IMR-90 (cell line): ENCODE results near the gene PABPN1.
"Not testable (repeated sequence)": the region's sequence is repeated elsewhere in the genome, so short reads cannot be mapped to it uniquely, and the experiment has no call there.

Source experiments
- CEBPB ChIP-seq: IDR thresholded peaks from 2 replicates; pipeline ENCODE4 v1.6.1; 2012; ENCODE audit warnings: low read depth, low read length, improper control_type of control experiment
- CHD1 ChIP-seq: IDR thresholded peaks from 2 replicates; pipeline ENCODE4 v1.6.1; 2012; ENCODE audit warnings: low read depth, low read length, improper control_type of control experiment
- MAZ ChIP-seq: IDR thresholded peaks from 2 replicates; pipeline ENCODE4 v1.6.1; 2012; ENCODE audit warnings: low read depth, mild to moderate bottlenecking, low read length, improper control_type of control experiment, moderate library complexity, borderline replicate concordance
- POLR2A ChIP-seq: IDR thresholded peaks from 2 replicates; pipeline ENCODE4 v1.6.1; 2012; ENCODE audit warnings: mild to moderate bottlenecking, low read depth, low read length
- RAD21 ChIP-seq: IDR thresholded peaks from 2 replicates; pipeline ENCODE4 v1.6.1; 2012; ENCODE audit warnings: low read length, improper control_type of control experiment
- TF ChIP-seq, protein P1 (sequence below): conservative IDR thresholded peaks from 2 replicates; pipeline ENCODE4 v1.5.1; 2012; ENCODE audit warnings: mild to moderate bottlenecking, low read depth, low read length, improper control_type of control experiment
- TF ChIP-seq, protein P2 (sequence below): fragments of 150-350 bp; IDR thresholded peaks from 2 replicates; pipeline ENCODE4 v1.6.1; 2016; ENCODE audit warnings: low read depth, mild to moderate bottlenecking, low read length, moderate library complexity, borderline replicate concordance

DNA sequence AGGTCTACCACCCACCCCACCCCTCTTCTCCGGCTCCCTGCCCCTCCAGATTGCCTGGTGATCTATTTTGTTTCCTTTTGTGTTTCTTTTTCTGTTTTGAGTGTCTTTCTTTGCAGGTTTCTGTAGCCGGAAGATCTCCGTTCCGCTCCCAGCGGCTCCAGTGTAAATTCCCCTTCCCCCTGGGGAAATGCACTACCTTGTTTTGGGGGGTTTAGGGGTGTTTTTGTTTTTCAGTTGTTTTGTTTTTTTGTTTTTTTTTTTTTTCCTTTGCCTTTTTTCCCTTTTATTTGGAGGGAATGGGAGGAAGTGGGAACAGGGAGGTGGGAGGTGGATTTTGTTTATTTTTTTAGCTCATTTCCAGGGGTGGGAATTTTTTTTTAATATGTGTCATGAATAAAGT, 4.5 kb downstream of the PABPN1 start:
- not testable (repeated sequence) for TF ChIP-seq POLR2A, RAD21, MAZ, CHD1, CEBPB
- TF ChIP-seq, protein P1, sequence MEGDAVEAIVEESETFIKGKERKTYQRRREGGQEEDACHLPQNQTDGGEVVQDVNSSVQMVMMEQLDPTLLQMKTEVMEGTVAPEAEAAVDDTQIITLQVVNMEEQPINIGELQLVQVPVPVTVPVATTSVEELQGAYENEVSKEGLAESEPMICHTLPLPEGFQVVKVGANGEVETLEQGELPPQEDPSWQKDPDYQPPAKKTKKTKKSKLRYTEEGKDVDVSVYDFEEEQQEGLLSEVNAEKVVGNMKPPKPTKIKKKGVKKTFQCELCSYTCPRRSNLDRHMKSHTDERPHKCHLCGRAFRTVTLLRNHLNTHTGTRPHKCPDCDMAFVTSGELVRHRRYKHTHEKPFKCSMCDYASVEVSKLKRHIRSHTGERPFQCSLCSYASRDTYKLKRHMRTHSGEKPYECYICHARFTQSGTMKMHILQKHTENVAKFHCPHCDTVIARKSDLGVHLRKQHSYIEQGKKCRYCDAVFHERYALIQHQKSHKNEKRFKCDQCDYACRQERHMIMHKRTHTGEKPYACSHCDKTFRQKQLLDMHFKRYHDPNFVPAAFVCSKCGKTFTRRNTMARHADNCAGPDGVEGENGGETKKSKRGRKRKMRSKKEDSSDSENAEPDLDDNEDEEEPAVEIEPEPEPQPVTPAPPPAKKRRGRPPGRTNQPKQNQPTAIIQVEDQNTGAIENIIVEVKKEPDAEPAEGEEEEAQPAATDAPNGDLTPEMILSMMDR, result not testable (repeated sequence)
- TF ChIP-seq, protein P2, sequence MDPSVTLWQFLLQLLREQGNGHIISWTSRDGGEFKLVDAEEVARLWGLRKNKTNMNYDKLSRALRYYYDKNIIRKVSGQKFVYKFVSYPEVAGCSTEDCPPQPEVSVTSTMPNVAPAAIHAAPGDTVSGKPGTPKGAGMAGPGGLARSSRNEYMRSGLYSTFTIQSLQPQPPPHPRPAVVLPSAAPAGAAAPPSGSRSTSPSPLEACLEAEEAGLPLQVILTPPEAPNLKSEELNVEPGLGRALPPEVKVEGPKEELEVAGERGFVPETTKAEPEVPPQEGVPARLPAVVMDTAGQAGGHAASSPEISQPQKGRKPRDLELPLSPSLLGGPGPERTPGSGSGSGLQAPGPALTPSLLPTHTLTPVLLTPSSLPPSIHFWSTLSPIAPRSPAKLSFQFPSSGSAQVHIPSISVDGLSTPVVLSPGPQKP, result not testable (repeated sequence)
